Measurements from ENCODE around the gene SMOC2. TPM values are rescaled to one million over a fixed set of nuclear protein-coding genes. Genes with fewer than 3 reads are reported as not detected.

The SMOC2 gene
- total RNA-seq, 2 donors from 2014 or later: 25.6 to 29.6 TPM

DNA sequence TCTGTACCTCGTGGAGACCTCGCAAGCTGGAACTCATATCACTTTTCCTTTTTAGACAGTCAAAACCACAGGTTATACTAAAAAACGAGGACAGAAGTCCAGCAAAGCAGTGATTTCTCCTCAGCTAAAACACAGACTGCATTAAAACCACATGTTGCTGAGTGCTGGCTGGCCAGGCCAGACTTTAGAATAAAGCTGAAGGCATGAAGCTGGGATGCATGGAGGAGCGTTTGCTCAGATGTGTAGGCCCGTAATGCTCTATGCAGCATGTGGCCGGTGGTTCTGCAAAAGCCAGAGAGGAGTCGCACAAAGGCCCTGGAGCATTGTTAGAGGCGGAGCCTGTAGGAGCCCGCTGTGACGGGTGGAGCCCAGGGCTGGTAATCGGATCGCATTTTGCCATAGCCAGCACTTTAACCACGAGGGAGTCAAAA is 83.6 kb downstream of the SMOC2 start:
- TF ChIP-seq, protein P1, sequence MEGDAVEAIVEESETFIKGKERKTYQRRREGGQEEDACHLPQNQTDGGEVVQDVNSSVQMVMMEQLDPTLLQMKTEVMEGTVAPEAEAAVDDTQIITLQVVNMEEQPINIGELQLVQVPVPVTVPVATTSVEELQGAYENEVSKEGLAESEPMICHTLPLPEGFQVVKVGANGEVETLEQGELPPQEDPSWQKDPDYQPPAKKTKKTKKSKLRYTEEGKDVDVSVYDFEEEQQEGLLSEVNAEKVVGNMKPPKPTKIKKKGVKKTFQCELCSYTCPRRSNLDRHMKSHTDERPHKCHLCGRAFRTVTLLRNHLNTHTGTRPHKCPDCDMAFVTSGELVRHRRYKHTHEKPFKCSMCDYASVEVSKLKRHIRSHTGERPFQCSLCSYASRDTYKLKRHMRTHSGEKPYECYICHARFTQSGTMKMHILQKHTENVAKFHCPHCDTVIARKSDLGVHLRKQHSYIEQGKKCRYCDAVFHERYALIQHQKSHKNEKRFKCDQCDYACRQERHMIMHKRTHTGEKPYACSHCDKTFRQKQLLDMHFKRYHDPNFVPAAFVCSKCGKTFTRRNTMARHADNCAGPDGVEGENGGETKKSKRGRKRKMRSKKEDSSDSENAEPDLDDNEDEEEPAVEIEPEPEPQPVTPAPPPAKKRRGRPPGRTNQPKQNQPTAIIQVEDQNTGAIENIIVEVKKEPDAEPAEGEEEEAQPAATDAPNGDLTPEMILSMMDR (IDR thresholded peaks at IDR 0.05): no peak
- Histone ChIP-seq H3K27ac (no peak overlapping the region), H3K4me3 (no peak overlapping the region), H3K4me1 (no peaks in the 10 kb centered on the region), H3K36me3 (no peaks in the 10 kb centered on the region), H3K9me3 (no peaks in the 10 kb centered on the region), H3K27me3 (no peaks in the 10 kb centered on the region), H3K9ac (ENCODE audit: low read depth in 2 of 2, low read length in 2 of 2) (no peak overlapping the region)
- DNase-seq: no peak
- intact Hi-C loops (cut with DNase I): no loop called here

- no peak overlapping the region for H3K9ac ChIP-seq (ENCODE audit: low read depth in 2 of 2, low read length in 2 of 2)
- no peak overlapping the region for H3K27ac ChIP-seq
- H3K36me3 ChIP-seq: no peaks in the 10 kb centered on the region
- H3K4me3 ChIP-seq: no peak overlapping the region
- no peaks in the 10 kb centered on the region for H3K4me1 ChIP-seq
- intact Hi-C loops (cut with DNase I): no loop called here
- no peaks in the 10 kb centered on the region for H3K27me3 ChIP-seq
- H3K9me3 ChIP-seq: no peaks in the 10 kb centered on the region
- no peak for DNase-seq
- TF ChIP-seq, protein P1 (IDR thresholded peaks at IDR 0.05): no peak
Observed at GRCh38 chr6:168525114-168525513, 84.1 kb downstream of the SMOC2 start.

DNA sequence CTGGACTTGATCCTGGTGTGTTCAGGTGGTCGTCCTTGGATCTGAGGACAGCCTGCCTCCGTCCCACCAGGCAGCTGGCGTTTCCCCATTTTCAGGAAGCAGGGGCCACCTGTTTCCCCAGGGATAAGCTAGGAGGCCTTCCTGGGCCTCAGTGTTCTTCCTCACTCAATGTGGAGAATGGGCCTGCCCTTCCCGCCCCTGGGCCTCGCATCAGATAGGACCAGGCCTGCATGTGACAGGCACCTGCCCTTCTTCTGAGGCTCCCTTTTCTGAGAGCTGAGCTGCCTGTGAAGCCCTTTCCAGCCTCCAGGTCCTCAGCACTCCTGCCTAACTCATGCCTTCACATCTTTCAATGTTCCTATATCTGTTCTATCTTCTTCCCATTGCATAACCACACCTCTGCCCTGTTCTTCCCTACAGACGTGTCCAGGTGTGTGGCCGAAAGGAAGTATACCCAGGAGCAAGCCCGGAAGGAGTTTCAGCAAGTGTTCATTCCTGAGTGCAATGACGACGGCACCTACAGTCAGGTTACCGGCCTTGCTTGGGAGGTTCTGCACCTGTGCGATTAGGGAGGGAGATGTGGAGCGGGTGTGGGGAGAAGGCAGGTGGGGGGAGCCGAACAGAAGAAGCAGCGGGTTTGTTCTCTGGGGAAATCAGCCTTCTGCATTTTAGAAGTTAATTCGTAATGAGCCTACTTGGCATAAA is 85.1 kb downstream of the SMOC2 start:
- Histone ChIP-seq H3K9me3 (no peaks in the 10 kb centered on the region), H3K9ac (ENCODE audit: low read depth in 2 of 2, low read length in 2 of 2) (no peak overlapping the region), H3K4me3 (no peak overlapping the region), H3K36me3 (no peaks in the 10 kb centered on the region), H3K4me1 (no peaks in the 10 kb centered on the region), H3K27me3 (no peaks in the 10 kb centered on the region), H3K27ac (no peak overlapping the region)
- intact Hi-C loops (cut with DNase I): no loop called here
- DNase-seq: no peak
- TF ChIP-seq, protein P1 (IDR thresholded peaks at IDR 0.05): no peak

DNA sequence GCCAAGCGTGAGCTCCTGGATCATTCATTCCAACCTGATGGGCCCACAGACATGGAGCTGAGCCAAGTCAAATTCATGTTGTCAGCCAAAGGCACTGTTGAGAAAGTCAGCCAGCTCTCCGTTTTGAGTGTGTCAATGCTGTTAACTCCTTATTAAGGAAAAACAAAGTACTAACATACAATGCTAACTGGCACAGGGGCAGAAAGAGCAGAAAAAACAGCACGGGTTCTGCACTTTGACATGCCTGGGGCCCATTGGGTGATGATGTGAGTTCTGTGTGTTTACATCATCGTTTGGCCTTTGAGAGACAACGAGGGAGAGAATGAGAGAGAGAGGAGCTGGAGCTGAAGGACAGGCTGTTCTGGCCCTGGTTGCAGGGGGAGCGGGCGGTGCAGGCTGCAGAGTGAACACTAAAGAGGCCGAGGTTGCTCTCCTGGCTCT is 85.9 kb downstream of the SMOC2 start:
- H3K9me3 ChIP-seq: no peaks in the 10 kb centered on the region
- H3K9ac ChIP-seq (ENCODE audit: low read depth in 2 of 2, low read length in 2 of 2): no peak overlapping the region
- no peaks in the 10 kb centered on the region for H3K4me1 ChIP-seq
- no peak overlapping the region for H3K4me3 ChIP-seq
- H3K27me3 ChIP-seq: no peaks in the 10 kb centered on the region
- intact Hi-C loops (cut with DNase I): no loop called here
- TF ChIP-seq, protein P1 (IDR thresholded peaks at IDR 0.05): no peak
- H3K27ac ChIP-seq: no peak overlapping the region
- no peak for DNase-seq
- no peaks in the 10 kb centered on the region for H3K36me3 ChIP-seq

- no peak overlapping the region for H3K27ac ChIP-seq
- H3K36me3 ChIP-seq: no peaks in the 10 kb centered on the region
- no peak overlapping the region for H3K4me3 ChIP-seq
- no peaks in the 10 kb centered on the region for H3K4me1 ChIP-seq
- no peak overlapping the region for H3K9ac ChIP-seq (ENCODE audit: low read depth in 2 of 2, low read length in 2 of 2)
- DNase-seq: no peak
- intact Hi-C loops (cut with DNase I): no loop called here
- H3K9me3 ChIP-seq: no peaks in the 10 kb centered on the region
- TF ChIP-seq, protein P1 (IDR thresholded peaks at IDR 0.05): no peak
- no peaks in the 10 kb centered on the region for H3K27me3 ChIP-seq
Observed at GRCh38 chr6:168527451-168528210, 86.6 kb downstream of the SMOC2 start.
